Activated CD4-positive, alpha-beta T cell treated with anti-CD3 and anti-CD28 coated beads for 1 hour (primary cell): ENCODE results near the gene SATB1.
A peak's percentile ranks its signal among the peaks of the same experiment; 100 is the strongest.

ENCODE experiments used
- DNase-seq: peaks from one replicate; pipeline ENCODE4 v3.0.0-alpha.2; 2020

Gene SATB1

GRCh38 chr3:18428991-18429745 lies 4.0 kb upstream of the SATB1 start:
- DNase-seq: no peak

- DNase-seq: no peak
Measured at GRCh38 chr3:18428036-18428435, 2.9 kb upstream of the SATB1 start.

GRCh38 chr3:18426597-18427193 lies 1.6 kb upstream of the SATB1 start:
- DNase-seq: no peak

GRCh38 chr3:18425641-18426257 lies 610 bp upstream of the SATB1 start:
- peak; percentile 61 for DNase-seq

- DNase-seq: no peak
Measured at GRCh38 chr3:18424213-18424728, 868 bp downstream of the SATB1 start.

GRCh38 chr3:18423401-18424212 lies 1.5 kb downstream of the SATB1 start:
- DNase-seq: no peak

- no peak for DNase-seq
Measured at GRCh38 chr3:18422972-18423371, 2.2 kb downstream of the SATB1 start.

GRCh38 chr3:18420555-18420954 lies 4.6 kb downstream of the SATB1 start:
- DNase-seq: no peak

- no peak for DNase-seq
Measured at GRCh38 chr3:18419232-18419631, 5.9 kb downstream of the SATB1 start.

GRCh38 chr3:18417904-18418572 lies 7.1 kb downstream of the SATB1 start:
- DNase-seq: no peak

- DNase-seq: no peak
Measured at GRCh38 chr3:18416332-18416731, 8.8 kb downstream of the SATB1 start.

- no peak for DNase-seq
Measured at GRCh38 chr3:18415839-18416238, 9.3 kb downstream of the SATB1 start.

- no peak for DNase-seq
Measured at GRCh38 chr3:18415167-18415566, 10.0 kb downstream of the SATB1 start.

- no peak for DNase-seq
Measured at GRCh38 chr3:18412684-18413083, 12.5 kb downstream of the SATB1 start.

GRCh38 chr3:18411541-18411940 lies 13.6 kb downstream of the SATB1 start:
- DNase-seq: no peak

- DNase-seq: no peak
Measured at GRCh38 chr3:18410205-18410604, 14.9 kb downstream of the SATB1 start.

- no peak for DNase-seq
Measured at GRCh38 chr3:18409266-18409665, 15.9 kb downstream of the SATB1 start.

- no peak for DNase-seq
Measured at GRCh38 chr3:18405141-18405540, 20.0 kb downstream of the SATB1 start.

- no peak for DNase-seq
Measured at GRCh38 chr3:18403061-18403460, 22.1 kb downstream of the SATB1 start.

GRCh38 chr3:18402239-18402799 lies 22.8 kb downstream of the SATB1 start:
- no peak for DNase-seq

GRCh38 chr3:18401300-18401961 lies 23.7 kb downstream of the SATB1 start:
- no peak for DNase-seq

- DNase-seq: no peak
Measured at GRCh38 chr3:18398448-18398847, 26.7 kb downstream of the SATB1 start.
